DOHH2 (cell line): ENCODE measurements around the gene POLD3.

Experiments
- H3F3A ChIP-seq: fragments of 200-600 bp; sonication (generic), shearing (Covaris generic); 2 replicates; pipeline ENCODE4 v1.6.0; 2016; ENCODE audit warnings: antibody characterized with exemption, mild to moderate bottlenecking; ENCODE audit not compliant: control insufficient read depth, insufficient read depth
- H3K27ac ChIP-seq: fragments of 200-600 bp; sonication (generic); 2 replicates; pipeline ENCODE4 v1.5.1; 2014; ENCODE audit warnings: low read depth, mild to moderate bottlenecking, low read length, moderate library complexity
- H3K27me3 ChIP-seq: fragments of 200-600 bp; sonication (generic); 2 replicates; pipeline ENCODE4 v1.6.1; 2014; ENCODE audit warnings: mild to moderate bottlenecking, low read length, mixed read lengths; ENCODE audit not compliant: control insufficient read depth
- H3K36me3 ChIP-seq: fragments of 200-600 bp; sonication (generic); 2 replicates; pipeline ENCODE4 v1.6.1; 2014; ENCODE audit warnings: mild to moderate bottlenecking, low read length, moderate library complexity, mixed read lengths; ENCODE audit not compliant: control insufficient read depth
- H3K4me1 ChIP-seq: fragments of 200-600 bp; sonication (generic); 2 replicates; pipeline ENCODE4 v1.6.1; 2014; ENCODE audit warnings: mild to moderate bottlenecking, low read length, mixed read lengths; ENCODE audit not compliant: control insufficient read depth
- H3K4me2 ChIP-seq: fragments of 200-600 bp; sonication (generic); 2 replicates; pipeline ENCODE4 v1.6.0; 2014; ENCODE audit warnings: mild to moderate bottlenecking, low read length, moderate library complexity
- H3K4me3 ChIP-seq: fragments of 200-600 bp; sonication (generic); 2 replicates; pipeline ENCODE4 v1.5.1; 2014; ENCODE audit warnings: mild to moderate bottlenecking, low read length, mixed read lengths
- H3K79me2 ChIP-seq: fragments of 200-600 bp; sonication (generic); 2 replicates; pipeline ENCODE4 v1.6.1; 2014; ENCODE audit warnings: mild to moderate bottlenecking, low read length, mixed read lengths; ENCODE audit not compliant: control insufficient read depth
- H3K9me2 ChIP-seq: fragments of 200-600 bp; sonication (generic); replicated peaks from 2 replicates; pipeline ENCODE4 v1.6.1; 2014; ENCODE audit warnings: mild to moderate bottlenecking, low read length, mixed read lengths; ENCODE audit not compliant: control insufficient read depth
- H3K9me3 ChIP-seq: fragments of 200-600 bp; sonication (generic); 2 replicates; pipeline ENCODE4 v1.6.1; 2014; ENCODE audit warnings: antibody characterized with exemption, low read length, mixed read lengths; ENCODE audit not compliant: control insufficient read depth, insufficient read depth
- H4K20me1 ChIP-seq: fragments of 200-600 bp; sonication (generic); 2 replicates; pipeline ENCODE4 v1.6.0; 2014; ENCODE audit warnings: low read depth, mild to moderate bottlenecking, antibody characterized with exemption, low read length, moderate library complexity; ENCODE audit not compliant: control insufficient read depth, insufficient read depth
- EZH2phosphoT487 ChIP-seq: fragments of 200-600 bp; sonication (generic); IDR thresholded peaks from 2 replicates; pipeline ENCODE4 v1.6.1; 2017; ENCODE audit warnings: borderline replicate concordance, mild to moderate bottlenecking, antibody characterized with exemption, low read length, moderate library complexity, mixed read lengths
- TF ChIP-seq, protein P1 (sequence below): fragments of 200-600 bp; sonication (generic); IDR thresholded peaks from one replicate; pipeline ENCODE4 v1.5.1; 2014; ENCODE audit warnings: antibody characterized with exemption, mild to moderate bottlenecking, low read depth, low read length; ENCODE audit not compliant: poor library complexity, severe bottlenecking

POLD3 gene

GRCh38 chr11:74685338-74685737, 93.0 kb downstream of the POLD3 start:
- Histone ChIP-seq H3K9me3 (no peaks in the 10 kb centered on the region), H3K4me1 (no peaks in the 10 kb centered on the region), H3K36me3 (no peaks in the 10 kb centered on the region), H3K79me2 (no peaks in the 10 kb centered on the region), H3K4me2 (no peak overlapping the region), H3K4me3 (no peak overlapping the region), H3K9me2 (no peaks in the 10 kb centered on the region), H3K27me3 (no peaks in the 10 kb centered on the region), H3F3A (no peaks in the 10 kb centered on the region), H4K20me1 (no peaks in the 10 kb centered on the region), H3K27ac (no peak overlapping the region)
- TF ChIP-seq, protein P1, sequence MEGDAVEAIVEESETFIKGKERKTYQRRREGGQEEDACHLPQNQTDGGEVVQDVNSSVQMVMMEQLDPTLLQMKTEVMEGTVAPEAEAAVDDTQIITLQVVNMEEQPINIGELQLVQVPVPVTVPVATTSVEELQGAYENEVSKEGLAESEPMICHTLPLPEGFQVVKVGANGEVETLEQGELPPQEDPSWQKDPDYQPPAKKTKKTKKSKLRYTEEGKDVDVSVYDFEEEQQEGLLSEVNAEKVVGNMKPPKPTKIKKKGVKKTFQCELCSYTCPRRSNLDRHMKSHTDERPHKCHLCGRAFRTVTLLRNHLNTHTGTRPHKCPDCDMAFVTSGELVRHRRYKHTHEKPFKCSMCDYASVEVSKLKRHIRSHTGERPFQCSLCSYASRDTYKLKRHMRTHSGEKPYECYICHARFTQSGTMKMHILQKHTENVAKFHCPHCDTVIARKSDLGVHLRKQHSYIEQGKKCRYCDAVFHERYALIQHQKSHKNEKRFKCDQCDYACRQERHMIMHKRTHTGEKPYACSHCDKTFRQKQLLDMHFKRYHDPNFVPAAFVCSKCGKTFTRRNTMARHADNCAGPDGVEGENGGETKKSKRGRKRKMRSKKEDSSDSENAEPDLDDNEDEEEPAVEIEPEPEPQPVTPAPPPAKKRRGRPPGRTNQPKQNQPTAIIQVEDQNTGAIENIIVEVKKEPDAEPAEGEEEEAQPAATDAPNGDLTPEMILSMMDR, result no peak
- no peak for TF ChIP-seq EZH2phosphoT487

GRCh38 chr11:74685905-74686304, 93.5 kb downstream of the POLD3 start:
- Histone ChIP-seq H4K20me1 (no peaks in the 10 kb centered on the region), H3K9me2 (no peaks in the 10 kb centered on the region), H3K4me2 (no peak overlapping the region), H3K27me3 (no peaks in the 10 kb centered on the region), H3F3A (no peaks in the 10 kb centered on the region), H3K79me2 (no peaks in the 10 kb centered on the region), H3K27ac (no peak overlapping the region), H3K9me3 (no peaks in the 10 kb centered on the region), H3K4me3 (no peak overlapping the region), H3K4me1 (no peaks in the 10 kb centered on the region), H3K36me3 (no peaks in the 10 kb centered on the region)
- TF ChIP-seq, protein P1, result no peak
- no peak for TF ChIP-seq EZH2phosphoT487

DNA sequence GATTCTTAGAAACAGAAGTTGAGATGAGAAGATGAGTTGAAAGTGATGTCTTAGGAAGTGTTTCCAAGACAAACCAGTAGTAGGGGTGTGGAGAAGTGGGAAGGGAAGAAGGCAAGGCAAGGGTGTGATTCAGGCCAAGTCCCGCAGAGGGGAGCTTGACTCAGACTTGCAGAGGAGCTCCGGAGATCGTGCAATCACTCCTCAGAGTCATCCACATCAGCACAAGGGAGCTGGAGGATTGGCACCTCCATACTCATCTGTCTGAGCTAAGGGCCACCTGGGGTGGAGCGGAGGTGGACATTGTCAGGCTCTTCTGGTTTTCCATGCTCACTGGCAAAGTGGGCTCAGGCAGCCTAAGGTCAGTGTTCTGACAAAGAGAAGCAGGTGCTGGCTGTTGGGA, 94.4 kb downstream of the POLD3 start:
- H3F3A ChIP-seq, result no peaks in the 10 kb centered on the region
- TF ChIP-seq, protein P1, result no peak
- TF ChIP-seq EZH2phosphoT487, result no peak
- H3K4me3 ChIP-seq, result no peak overlapping the region
- H3K4me1 ChIP-seq, result no peaks in the 10 kb centered on the region
- no peak overlapping the region for H3K4me2 ChIP-seq
- H4K20me1 ChIP-seq, result no peaks in the 10 kb centered on the region
- no peaks in the 10 kb centered on the region for H3K9me2 ChIP-seq
- no peaks in the 10 kb centered on the region for H3K79me2 ChIP-seq
- H3K27ac ChIP-seq, result no peak overlapping the region
- no peaks in the 10 kb centered on the region for H3K36me3 ChIP-seq
- no peaks in the 10 kb centered on the region for H3K9me3 ChIP-seq
- peaks cover under 1% of the 10 kb centered on the region; the same call in 1 of the 2 replicates for H3K27me3 ChIP-seq
